ENCODE results near the gene AP5S1. TPM values are rescaled to one million over a fixed set of nuclear protein-coding genes. Genes with fewer than 3 reads are reported as not detected.

The AP5S1 gene
- total and polyA plus RNA-seq, 2 experiments from 2014 or later, result 20.5 to 25.0 TPM

DNA sequence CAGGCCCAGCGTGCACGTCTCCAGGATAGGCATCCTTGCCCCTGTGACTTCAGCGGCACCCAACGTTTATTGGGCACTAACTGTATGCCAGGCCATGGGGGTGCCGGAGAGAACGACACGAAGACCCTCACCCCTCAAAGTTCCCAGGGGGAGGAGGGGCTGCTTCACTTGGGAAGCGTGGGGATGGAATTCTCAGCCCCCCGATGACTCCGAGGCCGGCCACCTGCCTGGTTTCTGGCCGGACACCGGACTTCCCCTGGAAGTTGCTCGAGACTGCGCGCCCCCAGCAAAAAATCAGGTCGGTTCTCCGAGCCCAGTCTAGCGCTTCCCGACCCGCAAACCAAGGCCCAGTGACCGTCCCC is 26.0 kb downstream of the AP5S1 start:
- Histone ChIP-seq H2AFZ (peak overlapping the region; percentile 83), H3K27me3 (replicated peaks; ENCODE audit: insufficient read depth) (no peaks in the 10 kb centered on the region), H3K9me2 (ENCODE audit: insufficient read depth) (no peaks in the 10 kb centered on the region), H3K4me3 (peak overlapping the region; percentile 80), H3K27ac (peak overlapping the region; percentile 47), H3K36me3 (ENCODE audit: low read depth) (no peaks in the 10 kb centered on the region; the same call in 1 of the 2 replicates), H3K79me2 (ENCODE audit: insufficient read depth) (peaks cover 52% of the 10 kb centered on the region), H3K9ac (peak overlapping the region; percentile 92), H3F3A (ENCODE audit: insufficient read depth) (0 out of 2 replicates have a peak, but pooled peaks cover 8% of the 10 kb centered on the region), H3K9me3 (ENCODE audit: low read depth) (no peaks in the 10 kb centered on the region), H3K4me1 (ENCODE audit: insufficient read depth) (peaks cover 10% of the 10 kb centered on the region), H3K4me2 (ENCODE audit: unreplicated experiment) (peak overlapping the region; percentile 93), H4K20me1 (ENCODE audit: insufficient read depth) (no peaks in the 10 kb centered on the region)
- in situ Hi-C loops (cut with MboI), result no loop called here
- 1 to 2% methylated on average over 20 to 21 of the region's 22 CpGs for WGBS, 2 experiments (ENCODE audit: low coverage in 1 of 2, low lambda C conversion rate in 2 of 2, missing lambda C conversion rate in 2 of 2)
- no peak for DNase-seq
- TF ChIP-seq EZH2phosphoT487 (IDR thresholded peaks at IDR 0.05; ENCODE audit: insufficient read depth, low read depth) (no peak), EZH2 (IDR thresholded peaks at IDR 0.05; ENCODE audit: insufficient read depth, poor library complexity, severe bottlenecking) (no peak)

DNA sequence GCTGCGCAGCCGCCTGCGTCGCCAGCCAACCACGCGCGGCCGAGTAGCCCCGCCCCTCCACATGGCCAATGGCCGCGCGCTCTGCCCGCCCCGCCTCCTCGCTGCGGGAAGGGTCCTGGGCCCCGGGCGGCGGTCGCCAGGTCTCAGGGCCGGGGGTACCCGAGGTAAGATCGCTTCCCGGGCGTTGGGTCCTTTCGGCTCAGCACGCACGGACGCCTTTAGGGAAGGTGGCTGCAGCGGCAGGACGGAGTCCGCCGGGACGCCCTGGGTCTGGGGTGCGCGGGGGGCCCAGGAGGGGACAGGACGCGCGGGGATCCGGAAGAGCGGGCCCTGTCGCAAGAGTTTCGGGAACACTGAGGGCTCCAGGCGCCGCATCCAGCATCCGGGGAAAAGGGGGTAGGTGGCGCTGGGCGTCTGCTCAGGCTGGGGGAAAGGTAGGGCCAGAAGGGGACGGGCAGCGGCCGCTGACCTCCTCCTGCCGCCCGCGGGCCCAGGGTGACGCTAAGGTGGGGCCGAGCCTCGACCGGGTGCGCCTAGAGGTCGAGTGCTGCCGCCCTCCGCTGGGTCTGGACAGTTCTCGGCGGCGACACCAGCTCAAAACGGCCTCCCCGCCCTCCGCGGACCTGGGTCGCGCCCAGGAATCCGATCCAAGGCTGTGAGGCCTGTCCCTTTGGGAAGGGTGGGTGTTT is 26.5 kb downstream of the AP5S1 start, which contains the start of gene MAVS:
Gene MAVS (plus strand): TSS at position 95 of the 689 bp plus-strand sequence. CDS start 7,791 bp downstream, outside the sequence.
- Histone ChIP-seq H3K9ac (peak within 1 kb of the TSS; percentile 92), H2AFZ (peak within 1 kb of the TSS; percentile 83), H3K4me3 (peak within 1 kb of the TSS; percentile 80), H3K4me1 (ENCODE audit: insufficient read depth) (peaks cover 10% of the 10 kb centered on the region), H3K9me2 (ENCODE audit: insufficient read depth) (no peaks in the 10 kb centered on the region), H3K79me2 (ENCODE audit: insufficient read depth) (peaks cover 56% of the 10 kb centered on the region), H4K20me1 (ENCODE audit: insufficient read depth) (no peaks in the 10 kb centered on the region), H3K36me3 (ENCODE audit: low read depth) (no peaks in the 10 kb centered on the region; the same call in 1 of the 2 replicates), H3K27me3 (replicated peaks; ENCODE audit: insufficient read depth) (no peaks in the 10 kb centered on the region), H3K4me2 (ENCODE audit: unreplicated experiment) (peak within 1 kb of the TSS; percentile 93), H3F3A (ENCODE audit: insufficient read depth) (0 out of 2 replicates have a peak, but pooled peaks cover 8% of the 10 kb centered on the region), H3K27ac (peak within 1 kb of the TSS; percentile 49), H3K9me3 (ENCODE audit: low read depth) (no peaks in the 10 kb centered on the region)
- TF ChIP-seq EZH2 (IDR thresholded peaks at IDR 0.05; ENCODE audit: insufficient read depth, poor library complexity, severe bottlenecking), result no peak
- no peak for TF ChIP-seq EZH2phosphoT487 (IDR thresholded peaks at IDR 0.05; ENCODE audit: insufficient read depth, low read depth)
- peak; percentile 91 for DNase-seq
- WGBS, 2 experiments (ENCODE audit: low coverage in 1 of 2, low lambda C conversion rate in 2 of 2, missing lambda C conversion rate in 2 of 2), result 1% methylated on average over 59 to 72 of the region's 72 CpGs
- in situ Hi-C loops (cut with MboI), result no loop called here

DNA sequence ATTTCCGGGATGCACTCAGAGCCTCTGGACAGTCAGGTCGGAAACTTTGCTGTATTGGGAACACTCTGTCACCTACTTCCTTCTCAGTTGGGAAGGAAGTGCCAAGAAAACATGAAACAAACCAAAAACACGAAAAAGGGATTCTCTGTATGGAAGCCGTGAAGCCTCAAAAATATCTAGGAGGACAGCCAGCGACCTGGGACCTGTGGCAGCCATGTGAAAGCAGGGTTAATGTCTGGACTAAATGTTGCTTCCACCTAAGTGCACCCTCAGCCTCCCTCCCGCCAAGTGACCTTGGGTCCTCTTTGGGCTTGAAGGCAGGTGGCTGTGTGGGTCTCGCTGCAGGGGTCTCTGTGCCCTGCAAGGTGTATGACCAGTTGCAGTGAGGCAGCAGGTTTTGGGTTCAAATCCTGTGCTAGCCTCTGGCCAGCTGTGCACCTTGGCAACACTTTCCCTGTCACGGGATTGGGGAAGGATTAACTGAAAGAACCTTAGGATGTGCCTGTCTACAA is 27.1 kb downstream of the AP5S1 start:
- H3K36me3 ChIP-seq (ENCODE audit: low read depth), result no peaks in the 10 kb centered on the region; the same call in 1 of the 2 replicates
- TF ChIP-seq EZH2phosphoT487 (IDR thresholded peaks at IDR 0.05; ENCODE audit: insufficient read depth, low read depth), result no peak
- no peak for TF ChIP-seq EZH2 (IDR thresholded peaks at IDR 0.05; ENCODE audit: insufficient read depth, poor library complexity, severe bottlenecking)

GRCh38 chr20:3848565-3848964 is 28.2 kb downstream of the AP5S1 start:
- H3K9ac ChIP-seq, result 0 out of 2 replicates have a peak overlapping the region, but pooled peaks have one; percentile 25
- peaks cover 64% of the 10 kb centered on the region for H3K79me2 ChIP-seq (ENCODE audit: insufficient read depth)
- no peak for DNase-seq
- no peak overlapping the region for H3K27ac ChIP-seq
- no peaks in the 10 kb centered on the region for H3K9me3 ChIP-seq (ENCODE audit: low read depth)
- 0 out of 2 replicates have a peak, but pooled peaks cover 8% of the 10 kb centered on the region for H3F3A ChIP-seq (ENCODE audit: insufficient read depth)
- no peak overlapping the region for H2AFZ ChIP-seq
- in situ Hi-C loops (cut with MboI), result no loop called here
- H3K4me3 ChIP-seq, result no peak overlapping the region
- no peak for TF ChIP-seq EZH2 (IDR thresholded peaks at IDR 0.05; ENCODE audit: insufficient read depth, poor library complexity, severe bottlenecking)
- TF ChIP-seq EZH2phosphoT487 (IDR thresholded peaks at IDR 0.05; ENCODE audit: insufficient read depth, low read depth), result no peak
- no peaks in the 10 kb centered on the region for H4K20me1 ChIP-seq (ENCODE audit: insufficient read depth)
- no peaks in the 10 kb centered on the region for H3K9me2 ChIP-seq (ENCODE audit: insufficient read depth)
- H3K4me2 ChIP-seq (ENCODE audit: unreplicated experiment), result no peak overlapping the region
- WGBS, 2 experiments (ENCODE audit: low coverage in 1 of 2, low lambda C conversion rate in 2 of 2, missing lambda C conversion rate in 2 of 2), result 96 to 100% methylated on average over 1 of the region's 1 CpG
- no peaks in the 10 kb centered on the region for H3K27me3 ChIP-seq (replicated peaks; ENCODE audit: insufficient read depth)
- no peaks in the 10 kb centered on the region; the same call in 1 of the 2 replicates for H3K36me3 ChIP-seq (ENCODE audit: low read depth)
- H3K4me1 ChIP-seq (ENCODE audit: insufficient read depth), result peaks cover 8% of the 10 kb centered on the region

More for the DNA sequence above, 27.1 kb downstream of the AP5S1 start:
- peak overlapping the region; percentile 92 for H3K9ac ChIP-seq
- peak overlapping the region; percentile 83 for H2AFZ ChIP-seq
- H3K79me2 ChIP-seq (ENCODE audit: insufficient read depth), result peaks cover 61% of the 10 kb centered on the region
- H3K4me3 ChIP-seq, result peak overlapping the region; percentile 80
- H3K9me3 ChIP-seq (ENCODE audit: low read depth), result no peaks in the 10 kb centered on the region
- in situ Hi-C loops (cut with MboI), result no loop called here
- H3K9me2 ChIP-seq (ENCODE audit: insufficient read depth), result no peaks in the 10 kb centered on the region
- WGBS, 2 experiments (ENCODE audit: low coverage in 1 of 2, low lambda C conversion rate in 2 of 2, missing lambda C conversion rate in 2 of 2), result 7 to 10% methylated on average over 8 of the region's 8 CpGs
- H3F3A ChIP-seq (ENCODE audit: insufficient read depth), result 0 out of 2 replicates have a peak, but pooled peaks cover 8% of the 10 kb centered on the region
- no peaks in the 10 kb centered on the region for H4K20me1 ChIP-seq (ENCODE audit: insufficient read depth)
- peaks cover 10% of the 10 kb centered on the region for H3K4me1 ChIP-seq (ENCODE audit: insufficient read depth)
- no peak for DNase-seq
- H3K4me2 ChIP-seq (ENCODE audit: unreplicated experiment), result peak overlapping the region; percentile 93
- peak overlapping the region; percentile 49 for H3K27ac ChIP-seq
- no peaks in the 10 kb centered on the region for H3K27me3 ChIP-seq (replicated peaks; ENCODE audit: insufficient read depth)
